ENCODE measurements around the gene FAM156B. TPM values are rescaled to one million over a fixed set of nuclear protein-coding genes. Genes with fewer than 3 reads are reported as not detected.
"Not testable (repeated sequence)": the region's sequence is repeated elsewhere in the genome, so short reads cannot be mapped to it uniquely, and the experiment has no call there.

FAM156B gene
- total RNA-seq, 1 donor from 2014 or later: 24.1 TPM

DNA sequence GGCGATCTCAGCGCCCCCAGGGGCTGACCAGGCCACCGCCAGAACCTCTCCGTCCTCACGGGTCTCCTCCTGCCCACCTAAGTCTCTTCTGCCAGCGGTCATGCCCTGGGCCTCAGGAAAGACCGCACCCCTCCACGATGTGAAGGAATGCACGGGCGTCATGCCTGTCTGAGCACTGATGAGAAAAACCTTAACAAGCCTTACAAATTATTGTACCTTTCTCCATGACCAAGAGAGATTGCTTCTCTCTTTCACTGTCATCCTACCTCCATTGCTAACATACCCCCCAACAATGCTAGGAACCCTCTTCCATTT lies 38.3 kb downstream of the FAM156B start:
- Mint-ChIP-seq H3K27ac (peak overlapping the region; percentile 98), H3K4me3 (peak overlapping the region; percentile 85)
- H3K9me3 Mint-ChIP-seq; DNase-seq (ENCODE audit: low spot score); H3K4me1 Mint-ChIP-seq (ENCODE audit: low read depth); intact Hi-C loops (cut with micrococcal nuclease); H3K27me3 Mint-ChIP-seq (ENCODE audit: insufficient read depth); H3K36me3 Mint-ChIP-seq (ENCODE audit: low read depth): not testable (repeated sequence)

DNA sequence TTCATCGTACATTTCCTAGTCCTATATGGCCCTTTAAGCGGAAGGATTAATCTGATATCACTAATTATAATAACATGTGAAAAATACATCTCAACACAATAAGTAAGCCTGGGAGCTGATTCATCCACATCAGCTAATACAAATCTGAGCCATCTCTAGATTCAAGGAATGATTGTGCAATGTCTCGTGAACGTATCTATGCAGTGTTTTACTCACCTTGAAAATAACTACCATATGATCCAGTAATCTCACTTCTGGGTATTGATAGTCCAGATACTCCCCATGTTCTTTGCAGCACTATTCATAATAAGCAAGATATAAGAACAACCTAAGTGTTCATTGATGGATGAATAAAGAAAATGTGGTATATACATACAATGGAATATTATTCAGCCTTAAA lies 43.6 kb downstream of the FAM156B start:
- H3K36me3 Mint-ChIP-seq (ENCODE audit: low read depth); intact Hi-C loops (cut with micrococcal nuclease); H3K4me3 Mint-ChIP-seq; DNase-seq (ENCODE audit: low spot score); H3K4me1 Mint-ChIP-seq (ENCODE audit: low read depth); H3K27me3 Mint-ChIP-seq (ENCODE audit: insufficient read depth); H3K27ac Mint-ChIP-seq; H3K9me3 Mint-ChIP-seq: not testable (repeated sequence)

DNA sequence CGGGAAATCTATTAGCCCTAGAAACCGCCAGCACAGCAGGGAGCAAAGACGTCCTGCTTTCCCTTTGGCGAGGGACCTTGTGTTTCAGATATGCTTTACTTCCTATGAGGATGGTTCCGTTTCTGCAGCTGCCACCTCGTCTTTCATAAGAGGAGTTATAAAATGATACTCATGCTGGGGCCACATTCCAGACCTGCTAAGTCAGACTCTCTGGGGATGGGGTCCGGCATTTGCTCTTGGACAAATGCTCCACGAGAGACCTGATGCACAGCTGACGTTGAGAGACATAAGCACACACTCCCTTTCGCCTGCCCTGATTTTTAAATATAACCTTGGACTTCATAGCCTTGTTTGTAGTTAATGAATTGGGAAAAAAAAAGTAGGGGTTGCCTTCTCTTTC lies 44.6 kb downstream of the FAM156B start:
- intact Hi-C loops (cut with micrococcal nuclease); H3K4me1 Mint-ChIP-seq (ENCODE audit: low read depth); DNase-seq (ENCODE audit: low spot score); H3K36me3 Mint-ChIP-seq (ENCODE audit: low read depth); H3K4me3 Mint-ChIP-seq; H3K27me3 Mint-ChIP-seq (ENCODE audit: insufficient read depth); H3K27ac Mint-ChIP-seq; H3K9me3 Mint-ChIP-seq: not testable (repeated sequence)

DNA sequence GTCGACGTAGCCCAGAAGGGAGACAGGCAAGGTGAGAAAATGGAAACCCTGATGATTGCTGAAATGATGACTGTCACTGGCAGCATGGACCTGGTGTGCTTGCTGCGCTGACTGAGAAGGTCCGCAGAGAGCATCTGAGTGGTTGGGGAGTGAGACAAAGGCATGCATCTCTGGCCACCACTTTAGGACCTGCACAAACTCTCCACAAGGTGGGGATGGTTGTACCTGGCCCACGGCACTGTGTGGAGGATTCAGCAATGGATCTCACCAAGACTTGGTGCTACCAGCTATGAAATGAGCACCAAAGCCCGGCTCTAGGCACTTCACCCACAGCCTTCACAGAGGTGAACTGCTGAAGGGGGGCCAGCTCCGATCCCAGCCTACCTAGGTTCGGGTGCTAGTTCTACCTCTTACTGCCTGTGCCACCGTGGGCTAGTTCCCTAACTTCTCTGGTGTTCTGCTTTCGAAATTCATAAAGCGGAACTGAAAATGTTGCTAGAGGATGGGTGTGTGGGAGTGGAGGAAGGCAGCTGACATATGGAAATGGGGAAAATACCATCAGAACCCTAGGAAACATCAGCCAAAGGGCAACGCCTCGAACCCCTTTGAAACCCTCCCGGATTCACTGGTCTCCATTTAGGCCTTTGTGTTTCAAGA lies 48.8 kb downstream of the FAM156B start:
- H3K9me3 Mint-ChIP-seq; intact Hi-C loops (cut with micrococcal nuclease); H3K36me3 Mint-ChIP-seq (ENCODE audit: low read depth); H3K27ac Mint-ChIP-seq; H3K4me3 Mint-ChIP-seq; DNase-seq (ENCODE audit: low spot score); H3K4me1 Mint-ChIP-seq (ENCODE audit: low read depth); H3K27me3 Mint-ChIP-seq (ENCODE audit: insufficient read depth): not testable (repeated sequence)

DNA sequence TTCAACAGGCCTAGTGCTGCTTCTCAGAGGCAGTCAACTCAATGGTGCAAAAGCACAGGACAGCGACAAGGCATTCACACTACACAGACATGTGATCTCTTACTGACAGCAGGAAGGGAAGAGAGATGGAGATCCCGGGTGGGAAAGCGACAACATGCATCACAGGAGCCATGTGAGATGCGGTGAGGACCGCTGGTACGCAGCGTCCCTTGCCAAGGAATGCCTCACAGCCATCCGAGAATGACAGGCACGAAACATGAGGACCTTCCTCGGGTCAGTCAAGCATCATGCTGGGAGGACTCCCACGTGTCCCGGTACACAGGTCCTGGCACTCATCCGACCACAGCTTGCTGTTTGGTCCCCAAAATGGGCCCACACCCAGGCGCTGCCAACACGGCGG lies 50.4 kb downstream of the FAM156B start:
- intact Hi-C loops (cut with micrococcal nuclease); H3K4me3 Mint-ChIP-seq; DNase-seq (ENCODE audit: low spot score); H3K27me3 Mint-ChIP-seq (ENCODE audit: insufficient read depth); H3K4me1 Mint-ChIP-seq (ENCODE audit: low read depth); H3K9me3 Mint-ChIP-seq; H3K36me3 Mint-ChIP-seq (ENCODE audit: low read depth); H3K27ac Mint-ChIP-seq: not testable (repeated sequence)

DNA sequence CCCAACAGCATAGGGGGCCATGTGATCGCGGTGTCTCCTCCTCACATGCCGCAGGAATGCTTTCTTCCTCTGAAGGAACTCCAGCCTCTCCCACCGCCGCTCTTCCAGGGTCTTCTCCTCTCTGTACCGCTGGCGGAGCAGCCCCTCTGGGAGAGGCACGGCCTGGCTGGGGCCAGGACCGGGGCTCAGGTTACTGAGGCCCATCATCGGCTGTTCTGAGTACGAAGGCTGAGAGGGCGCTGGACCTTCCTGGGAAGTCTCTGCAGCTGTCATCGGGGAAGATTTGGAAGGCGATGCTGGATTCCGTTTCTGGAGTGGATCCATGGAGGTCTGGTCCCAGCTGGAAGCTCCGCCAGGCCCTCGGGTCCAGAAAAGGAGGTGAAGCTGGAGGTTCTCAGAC lies 51.1 kb downstream of the FAM156B start:
- H3K36me3 Mint-ChIP-seq (ENCODE audit: low read depth); intact Hi-C loops (cut with micrococcal nuclease); H3K27ac Mint-ChIP-seq; H3K27me3 Mint-ChIP-seq (ENCODE audit: insufficient read depth); H3K4me3 Mint-ChIP-seq; DNase-seq (ENCODE audit: low spot score); H3K9me3 Mint-ChIP-seq; H3K4me1 Mint-ChIP-seq (ENCODE audit: low read depth): not testable (repeated sequence)

DNA sequence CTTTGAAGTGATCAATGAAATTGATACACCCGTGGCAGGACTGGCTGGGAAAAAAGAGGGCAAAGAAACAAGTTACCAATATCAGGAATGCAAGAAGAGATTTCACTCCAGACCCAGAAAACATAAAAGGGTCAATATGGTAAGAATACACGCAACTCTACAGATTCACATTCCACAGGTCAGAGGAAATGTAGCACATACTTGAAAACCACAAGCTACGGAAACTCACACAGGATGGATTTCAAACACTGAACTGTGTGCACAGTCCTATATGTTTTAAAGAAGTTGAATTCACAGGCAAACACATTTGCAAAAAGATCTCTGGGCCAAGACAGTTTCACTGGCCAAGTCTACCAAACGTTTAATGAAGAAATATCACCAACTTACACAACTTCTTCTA lies 52.2 kb downstream of the FAM156B start:
- H3K9me3 Mint-ChIP-seq; H3K4me3 Mint-ChIP-seq; DNase-seq (ENCODE audit: low spot score); H3K36me3 Mint-ChIP-seq (ENCODE audit: low read depth); H3K27me3 Mint-ChIP-seq (ENCODE audit: insufficient read depth); intact Hi-C loops (cut with micrococcal nuclease); H3K27ac Mint-ChIP-seq; H3K4me1 Mint-ChIP-seq (ENCODE audit: low read depth): not testable (repeated sequence)

DNA sequence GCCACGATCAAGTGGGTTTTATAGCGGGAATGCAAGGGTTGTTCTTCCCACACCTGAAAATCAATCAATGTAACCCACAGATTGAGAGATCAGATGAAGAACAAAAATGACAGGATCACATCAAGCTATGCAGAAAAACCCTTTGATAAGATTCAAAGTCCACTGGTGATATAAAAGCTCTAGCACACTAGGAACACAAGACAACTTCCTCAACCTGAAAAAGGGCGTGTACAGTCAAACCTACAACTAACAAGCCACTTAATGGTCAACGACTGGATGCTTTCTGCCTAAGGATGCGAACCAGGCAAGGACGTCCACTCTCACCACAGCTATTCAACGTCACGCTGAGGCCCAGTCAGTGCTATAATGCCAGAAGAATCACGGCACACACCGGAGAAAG lies 52.8 kb downstream of the FAM156B start:
- H3K27me3 Mint-ChIP-seq (ENCODE audit: insufficient read depth); H3K27ac Mint-ChIP-seq; H3K36me3 Mint-ChIP-seq (ENCODE audit: low read depth); H3K4me1 Mint-ChIP-seq (ENCODE audit: low read depth); DNase-seq (ENCODE audit: low spot score); H3K9me3 Mint-ChIP-seq; H3K4me3 Mint-ChIP-seq; intact Hi-C loops (cut with micrococcal nuclease): not testable (repeated sequence)

Other genes starting within 250 kb of the FAM156B start
- gene SSX7, start 242.4 kb upstream of the FAM156B start, total RNA-seq: not detected in 2 replicates
- gene SSX2, start 190.2 kb upstream of the FAM156B start, total RNA-seq: not detected in 2 replicates
- gene SSX2B, start 146.1 kb upstream of the FAM156B start, total RNA-seq: not detected in 2 replicates
- not detected in 2 replicates for gene SPANXN5, start 99.9 kb upstream of the FAM156B start, total RNA-seq
- not detected in 2 replicates for gene XAGE5, start 86.0 kb upstream of the FAM156B start, total RNA-seq
- not detected in 2 replicates for gene XAGE3, start 29.2 kb upstream of the FAM156B start, total RNA-seq
- 23.9 and 24.1 TPM in 2 replicates for gene FAM156A, start 61.2 kb downstream of the FAM156B start, total RNA-seq
- gene GPR173, start 151.5 kb downstream of the FAM156B start, total RNA-seq: not detected in 2 replicates
- 37.5 and 40.3 TPM in 2 replicates for gene TSPYL2, start 185.0 kb downstream of the FAM156B start, total RNA-seq
- 6.8 and 9.2 TPM in 2 replicates for gene KANTR, start 196.8 kb downstream of the FAM156B start, total RNA-seq